K562 (cell line): Measurements from ENCODE around the gene ZNF366. TPM values are rescaled to one million over a fixed set of nuclear protein-coding genes. Genes with fewer than 3 reads are reported as not detected.

Experiments
- ATAC-seq: fragments of 200-7000 bp; cut with Tn5 transposase; 3 replicates; pipeline ENCODE4 v1.9.1; 2020; ENCODE audit warnings: moderate library complexity
- BruUV-seq: library from RNA; stranded (reverse); fragments of 400-500 nt; replicated peaks from 2 replicates; lab custom pipeline; 2021; lab: Mats Ljungman, UMichigan
- CTCF ChIA-PET: fragments of 300-600 bp; formaldehyde crosslinking; extraction: SDS; loops from one replicate; lab custom pipeline; 2021; ENCODE audit warnings: low intra/inter-chr PET ratio; lab: Yijun Ruan, JAX
- POLR2A ChIA-PET: fragments of 300-600, 350-650 bp; sonication (Branson Sonifier 250); formaldehyde crosslinking; extraction: SDS; loops from one replicate; lab custom pipeline; 2021; ENCODE audit warnings: antibody characterized with exemption, inconsistent platforms; lab: Yijun Ruan, JAX
- DNase-seq, 4 experiments: peaks; one replicate each; pipeline versions ENCODE4 v3.0.0 to v3.0.0-alpha.2; 2011 to 2018; ENCODE audit warnings: low spot score in 3 of 4, mixed read lengths in 3 of 4; ENCODE audit errors: extremely low read depth in 1 of 4
- FAIRE-seq: peaks from 2 replicates; lab custom pipeline; 2011; peaks lifted over from hg19 to GRCh38; lab: Jason Lieb, UNC
- H2AFZ ChIP-seq: 2 replicates; pipeline ENCODE4 v1.6.0; 2011; ENCODE audit warnings: low read depth, low read length, control low read depth, inconsistent platforms
- H3K27ac ChIP-seq: fragments of 200-600 bp; 3 replicates; pipeline ENCODE4 v1.8.0; 2011; ENCODE audit warnings: low read depth, mild to moderate bottlenecking, control low read depth, inconsistent platforms, low read length, moderate library complexity, mixed read lengths; ENCODE audit errors: extremely low read depth
- H3K27me3 ChIP-seq, 2 experiments: fragments of 300-600 bp in 1 of 2; 2 replicates in 1 of 2; 3 replicates in 1 of 2; pipeline versions ENCODE4 v1.6.0 to v1.8.0; 2011; ENCODE audit warnings: inconsistent platforms in 2 of 2, low read length in 2 of 2, mild to moderate bottlenecking in 1 of 2, mixed read lengths in 1 of 2, moderate library complexity in 1 of 2; ENCODE audit not compliant: control insufficient read depth in 2 of 2, insufficient read depth in 2 of 2
- H3K36me3 ChIP-seq: fragments of 300-600 bp; 3 replicates; pipeline ENCODE4 v1.8.0; 2011; ENCODE audit warnings: mild to moderate bottlenecking, low read length, inconsistent platforms; ENCODE audit not compliant: control insufficient read depth, insufficient read depth
- H3K4me1 ChIP-seq, 2 experiments: fragments of 200-600 bp in 1 of 2; replicated peaks in 1 of 2; 2 replicates in 1 of 2; 3 replicates in 1 of 2; pipeline versions ENCODE4 v1.5.1 to v1.8.0; 2011; ENCODE audit warnings: inconsistent platforms in 2 of 2, low read length in 2 of 2, mild to moderate bottlenecking in 1 of 2, mixed read lengths in 1 of 2, moderate library complexity in 1 of 2; ENCODE audit not compliant: control insufficient read depth in 2 of 2, insufficient read depth in 2 of 2
- H3K4me2 ChIP-seq: 2 replicates; pipeline ENCODE4 v1.6.1; 2011; ENCODE audit warnings: low read length, control low read depth, inconsistent platforms, mixed read lengths; ENCODE audit not compliant: insufficient read depth
- H3K4me3 ChIP-seq: fragments of 200-600 bp; sonication (generic), shearing (Covaris generic); 2 replicates; pipeline ENCODE4 v1.5.1; 2016; ENCODE audit warnings: control low read depth, inconsistent platforms
- H3K79me2 ChIP-seq: fragments of 200-600 bp; 3 replicates; pipeline ENCODE4 v1.8.0; 2011; ENCODE audit warnings: low read length, inconsistent platforms; ENCODE audit not compliant: control insufficient read depth, insufficient read depth
- H3K9ac ChIP-seq, 2 experiments: 2 replicates each; pipeline versions ENCODE4 v1.6.0 to v1.6.1; 2011; ENCODE audit warnings: low read depth in 2 of 2, low read length in 2 of 2, control low read depth in 1 of 2, inconsistent platforms in 1 of 2, mild to moderate bottlenecking in 1 of 2, mixed read lengths in 1 of 2; ENCODE audit not compliant: insufficient read depth in 1 of 2
- H3K9me1 ChIP-seq: one replicate; pipeline ENCODE4 v1.6.0; 2011; ENCODE audit warnings: inconsistent platforms, mild to moderate bottlenecking, low read length, moderate library complexity; ENCODE audit not compliant: control insufficient read depth, insufficient read depth
- H3K9me3 ChIP-seq: replicated peaks from 2 replicates; pipeline ENCODE4 v1.5.1; 2011; ENCODE audit warnings: low read depth, low read length, inconsistent platforms; ENCODE audit not compliant: control insufficient read depth, insufficient read depth
- H4K20me1 ChIP-seq: replicated peaks from 2 replicates; pipeline ENCODE4 v1.6.1; 2011; ENCODE audit warnings: low read length, inconsistent platforms, mixed read lengths; ENCODE audit not compliant: control insufficient read depth, insufficient read depth
- ETV6 ChIP-seq, 3 experiments: fragments of 150-350 bp in 1 of 3; sonication (generic) in 1 of 3; formaldehyde crosslinking in 1 of 3; IDR thresholded peaks; 2 replicates each; pipeline versions ENCODE4 v1.6.1 to v1.8.0; 2014 to 2022; ENCODE audit warnings: borderline replicate concordance in 2 of 3, low read depth in 2 of 3, antibody characterized with exemption in 1 of 3, low read length in 1 of 3, mild to moderate bottlenecking in 1 of 3, missing genetic modification reagents in 1 of 3
- NR2C1 ChIP-seq, 2 experiments: fragments of 450-650 bp; IDR thresholded peaks; 2 replicates each; pipeline ENCODE4 v1.6.1; 2017; ENCODE audit warnings: mild to moderate bottlenecking in 2 of 2, antibody characterized with exemption in 1 of 2, inconsistent platforms in 1 of 2, missing compliant biosample characterization in 1 of 2, missing genetic modification characterization in 1 of 2
- PKNOX1 ChIP-seq: fragments of 450-650 bp; IDR thresholded peaks from 2 replicates; pipeline ENCODE4 v1.6.1; 2016
- POLR2G ChIP-seq: fragments of 200-400 bp; formaldehyde crosslinking; IDR thresholded peaks from 2 replicates; pipeline ENCODE4 v1.6.1; 2017; ENCODE audit warnings: low read depth, mild to moderate bottlenecking, antibody characterized with exemption, low read length, moderate library complexity
- SMAD1 ChIP-seq: fragments of 150-350 bp; IDR thresholded peaks from 2 replicates; pipeline ENCODE4 v1.6.1; 2014; ENCODE audit warnings: low read length, low read depth; ENCODE audit not compliant: partially characterized antibody
- SRSF9 ChIP-seq: fragments of 200-400 bp; formaldehyde crosslinking; IDR thresholded peaks from 2 replicates; pipeline ENCODE4 v1.6.1; 2017; ENCODE audit warnings: low read depth, low read length, borderline replicate concordance
- ZBTB7A ChIP-seq: IDR thresholded peaks from 2 replicates; pipeline ENCODE4 v1.6.1; 2011; ENCODE audit warnings: low read depth, mild to moderate bottlenecking, low read length, moderate library complexity, borderline replicate concordance; ENCODE audit not compliant: control insufficient read depth
- WGBS: fragments of 100-300 bp; shearing (Covaris generic); methylation state at CpG from one replicate; pipeline ENCODE4 v1.1.6; 2016; ENCODE audit warnings: low coverage, mixed read lengths; ENCODE audit not compliant: insufficient coverage; ENCODE audit errors: missing lambda C conversion rate; 5-methylcytosine and 5-hydroxymethylcytosine counted together
- in situ Hi-C: fragments of 300-500 bp; cut with MboI; formaldehyde crosslinking; loops from 4 replicates; pipeline ENCODE4 v1.15.0; 2018; ENCODE audit warnings: inconsistent platforms, mixed read lengths
- intact Hi-C: fragments of 100-400 bp; cut with micrococcal nuclease; formaldehyde crosslinking; loops from 2 replicates; pipeline ENCODE4 v1.14.2; 2022
- polyA plus RNA-seq, 8 experiments: library from polyadenylated mRNA; depleted of rRNA in 4 of 8; stranded (reverse) in 5 of 8; unstranded in 3 of 8; fragments of >200 nt; fragmentation: Nextera tagmentation in 2 of 8; fragmentation: Illumina TruSeq in 1 of 8; extraction: Ambion mirVana in 2 of 8; extraction: Trizol in 1 of 8; gene quantifications; 2 replicates each; pipeline versions ENCODE4 v1.2.1 to v1.2.3, GENCODE V29; 2011 to 2014; ENCODE audit warnings: inconsistent platforms in 1 of 8, missing spikeins in 1 of 8
- total RNA-seq, 7 experiments: library from RNA; depleted of rRNA in 6 of 7; stranded (reverse); fragments of >200 nt in 6 of 7; fragmentation: Illumina TruSeq in 2 of 7; extraction: Trizol in 2 of 7; gene quantifications; 2 replicates each; pipeline versions ENCODE4 v1.2.1 to v1.2.3, GENCODE V29; 2011 to 2021; ENCODE audit warnings: low replicate concordance in 1 of 7
- TF ChIP-seq, protein P1 (sequence below): sonication (generic); formaldehyde crosslinking; IDR thresholded peaks from 2 replicates; pipeline ENCODE4 v1.8.0; 2022; ENCODE audit warnings: mild to moderate bottlenecking, missing genetic modification reagents

The ZNF366 gene
- total and polyA plus RNA-seq, 9 of the 15 experiments (the other 6 are each of a cell fraction or from before 2014, with no cell fraction given): not detected

GRCh38 chr5:72539038-72539437, 31.8 kb upstream of the ZNF366 start:
- no peak overlapping the region for H3K9ac ChIP-seq
- no peak overlapping the region for H3K4me2 ChIP-seq
- FAIRE-seq (no peak), ATAC-seq (no peak), DNase-seq (no peak)
- H3K79me2 ChIP-seq: no peaks in the 10 kb centered on the region
- WGBS: 40% methylated on average over 1 of the region's 1 CpG
- H3K4me1 ChIP-seq: peaks cover 11 to 15% of the 10 kb centered on the region in 2 experiments; a peak in 4 of 5 replicates
- H3K9me1 ChIP-seq: no peaks in the 10 kb centered on the region
- no peak overlapping the region for H3K27ac ChIP-seq
- no peaks in the 10 kb centered on the region for H3K36me3 ChIP-seq
- intact Hi-C loops (no loop called here), in situ Hi-C loops (no loop called here)
- ChIA-PET POLR2A (no interaction called here), CTCF (no interaction called here)
- TF ChIP-seq PKNOX1: no peak
- TF ChIP-seq, protein P1, sequence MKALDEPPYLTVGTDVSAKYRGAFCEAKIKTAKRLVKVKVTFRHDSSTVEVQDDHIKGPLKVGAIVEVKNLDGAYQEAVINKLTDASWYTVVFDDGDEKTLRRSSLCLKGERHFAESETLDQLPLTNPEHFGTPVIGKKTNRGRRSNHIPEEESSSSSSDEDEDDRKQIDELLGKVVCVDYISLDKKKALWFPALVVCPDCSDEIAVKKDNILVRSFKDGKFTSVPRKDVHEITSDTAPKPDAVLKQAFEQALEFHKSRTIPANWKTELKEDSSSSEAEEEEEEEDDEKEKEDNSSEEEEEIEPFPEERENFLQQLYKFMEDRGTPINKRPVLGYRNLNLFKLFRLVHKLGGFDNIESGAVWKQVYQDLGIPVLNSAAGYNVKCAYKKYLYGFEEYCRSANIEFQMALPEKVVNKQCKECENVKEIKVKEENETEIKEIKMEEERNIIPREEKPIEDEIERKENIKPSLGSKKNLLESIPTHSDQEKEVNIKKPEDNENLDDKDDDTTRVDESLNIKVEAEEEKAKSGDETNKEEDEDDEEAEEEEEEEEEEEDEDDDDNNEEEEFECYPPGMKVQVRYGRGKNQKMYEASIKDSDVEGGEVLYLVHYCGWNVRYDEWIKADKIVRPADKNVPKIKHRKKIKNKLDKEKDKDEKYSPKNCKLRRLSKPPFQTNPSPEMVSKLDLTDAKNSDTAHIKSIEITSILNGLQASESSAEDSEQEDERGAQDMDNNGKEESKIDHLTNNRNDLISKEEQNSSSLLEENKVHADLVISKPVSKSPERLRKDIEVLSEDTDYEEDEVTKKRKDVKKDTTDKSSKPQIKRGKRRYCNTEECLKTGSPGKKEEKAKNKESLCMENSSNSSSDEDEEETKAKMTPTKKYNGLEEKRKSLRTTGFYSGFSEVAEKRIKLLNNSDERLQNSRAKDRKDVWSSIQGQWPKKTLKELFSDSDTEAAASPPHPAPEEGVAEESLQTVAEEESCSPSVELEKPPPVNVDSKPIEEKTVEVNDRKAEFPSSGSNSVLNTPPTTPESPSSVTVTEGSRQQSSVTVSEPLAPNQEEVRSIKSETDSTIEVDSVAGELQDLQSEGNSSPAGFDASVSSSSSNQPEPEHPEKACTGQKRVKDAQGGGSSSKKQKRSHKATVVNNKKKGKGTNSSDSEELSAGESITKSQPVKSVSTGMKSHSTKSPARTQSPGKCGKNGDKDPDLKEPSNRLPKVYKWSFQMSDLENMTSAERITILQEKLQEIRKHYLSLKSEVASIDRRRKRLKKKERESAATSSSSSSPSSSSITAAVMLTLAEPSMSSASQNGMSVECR: no peak
- TF ChIP-seq ZBTB7A: no peak
- TF ChIP-seq ETV6 (IDR thresholded peaks at IDR 0.05; ENCODE audit: borderline replicate concordance in 1 of 2, low read depth in 2 of 2, low read length in 1 of 2): no peak
- no peak for TF ChIP-seq ETV6 (CRISPR knock-in tag; IDR thresholded peaks at IDR 0.05; ENCODE audit: borderline replicate concordance)
- no peak for TF ChIP-seq SRSF9
- TF ChIP-seq NR2C1 (IDR thresholded peaks at IDR 0.05): no peak
- TF ChIP-seq NR2C1 (tag; IDR thresholded peaks at IDR 0.05): no peak
- no peak for TF ChIP-seq POLR2G
- no peak for TF ChIP-seq SMAD1
- no peaks in the 10 kb centered on the region for H3K9me3 ChIP-seq
- no peak overlapping the region for H3K4me3 ChIP-seq
- H2AFZ ChIP-seq: no peak overlapping the region
- BruUV-seq: no TSS peak
- H3K27me3 ChIP-seq: no peaks in the 10 kb centered on the region
- no peaks in the 10 kb centered on the region for H4K20me1 ChIP-seq
